ENCODE results near the gene FCHSD2.

DNA sequence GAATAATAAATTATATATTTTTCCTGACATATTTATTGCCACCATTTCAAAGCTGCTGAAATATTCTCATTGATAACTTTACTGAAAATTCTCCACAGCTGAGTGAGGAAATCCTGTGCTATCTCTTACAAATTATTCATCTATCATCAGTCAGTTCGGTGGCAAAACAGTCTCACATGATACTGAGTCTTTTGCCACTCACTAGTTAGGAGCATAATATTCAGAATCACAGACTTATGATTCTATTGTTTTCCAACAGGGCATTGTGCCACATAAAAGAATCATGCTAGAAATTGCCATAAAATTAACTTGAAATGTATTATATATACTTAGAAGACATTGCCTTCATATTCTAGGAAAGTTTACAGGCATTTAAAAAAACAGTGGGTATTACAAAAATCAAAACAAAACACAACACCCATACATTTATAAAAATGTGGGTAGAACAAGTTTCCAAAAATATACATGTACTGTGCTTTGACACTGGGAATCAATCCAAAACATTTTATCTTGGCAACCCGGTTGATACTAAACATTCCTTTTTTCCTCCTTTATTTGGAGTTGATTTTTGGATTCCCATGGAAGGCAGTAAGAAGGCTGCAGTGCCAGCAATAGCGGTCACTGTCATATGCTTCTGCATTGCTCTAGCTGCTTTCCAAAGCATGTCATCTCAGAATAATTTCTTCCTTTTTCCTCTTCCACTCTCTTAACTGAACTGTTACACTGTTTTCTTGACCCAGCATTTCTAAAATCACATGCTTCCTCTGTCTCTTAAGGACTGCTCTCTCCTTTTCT, 285.4 kb downstream of the FCHSD2 start:
- TF ChIP-seq HDAC6 (IDR thresholded peaks at IDR 0.05; ENCODE audit: low read depth, low read length): no peak
- no peak for TF ChIP-seq ARNT (IDR thresholded peaks at IDR 0.05)
- no peak for TF ChIP-seq RAD21 (CRISPR knock-in tag; IDR thresholded peaks at IDR 0.05)
- no peak for TF ChIP-seq LRRFIP1 (CRISPR knock-in tag; conservative IDR thresholded peaks at IDR 0.05)
- TF ChIP-seq, protein P1, sequence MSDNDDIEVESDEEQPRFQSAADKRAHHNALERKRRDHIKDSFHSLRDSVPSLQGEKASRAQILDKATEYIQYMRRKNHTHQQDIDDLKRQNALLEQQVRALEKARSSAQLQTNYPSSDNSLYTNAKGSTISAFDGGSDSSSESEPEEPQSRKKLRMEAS (IDR thresholded peaks at IDR 0.05): no peak
